ENCODE measurements around the gene CACNA1I. TPM values are rescaled to one million over a fixed set of nuclear protein-coding genes. Genes with fewer than 3 reads are reported as not detected.

Gene CACNA1I
- total RNA-seq, 6 experiments from 2014 or later, result 0.06 TPM; not detected in 5

DNA sequence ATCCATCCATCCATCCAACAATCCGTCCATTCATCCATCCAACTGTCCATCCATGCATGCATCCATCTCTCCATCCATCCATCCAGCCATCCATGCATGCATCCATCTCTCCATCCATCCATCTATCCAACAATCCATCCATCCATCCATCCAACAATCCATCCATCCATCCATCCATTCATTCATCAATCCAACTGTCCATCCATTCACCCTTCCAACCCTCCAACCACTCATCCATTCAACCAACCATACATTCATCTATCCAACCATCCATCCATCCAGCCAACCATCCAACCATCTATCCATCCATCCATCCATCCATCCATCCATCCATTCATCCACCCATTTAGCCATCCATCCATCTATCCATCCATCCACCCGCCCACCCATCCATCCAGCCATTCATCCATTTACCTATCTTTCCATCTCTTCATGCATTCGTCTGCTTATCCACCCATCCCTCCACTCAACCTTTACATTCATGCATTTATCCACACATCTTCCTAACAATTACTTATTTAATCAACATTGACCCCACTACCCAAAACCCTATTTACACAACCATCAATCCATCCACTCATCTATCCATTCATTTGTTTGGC lies 12.6 kb downstream of the CACNA1I start:
- TF ChIP-seq CTCF (IDR thresholded peaks at IDR 0.05), result no peak
- no peak for TF ChIP-seq POLR2A (IDR thresholded peaks at IDR 0.05)
- H3K27ac ChIP-seq, result no peak overlapping the region
- no peak for DNase-seq
- no peaks in the 10 kb centered on the region for H3K4me1 ChIP-seq
- WGBS (ENCODE audit: insufficient coverage, low coverage, low lambda C conversion rate, missing lambda C conversion rate), result 23% methylated on average over 3 of the region's 3 CpGs
- H3K9me3 ChIP-seq, result no peaks in the 10 kb centered on the region
- no peak for ATAC-seq
- H3K27me3 ChIP-seq, result no peaks in the 10 kb centered on the region
- no peak overlapping the region for H3K4me3 ChIP-seq
- no peaks in the 10 kb centered on the region for H3K36me3 ChIP-seq
- intact Hi-C loops (cut with DNase I), result no loop called here

DNA sequence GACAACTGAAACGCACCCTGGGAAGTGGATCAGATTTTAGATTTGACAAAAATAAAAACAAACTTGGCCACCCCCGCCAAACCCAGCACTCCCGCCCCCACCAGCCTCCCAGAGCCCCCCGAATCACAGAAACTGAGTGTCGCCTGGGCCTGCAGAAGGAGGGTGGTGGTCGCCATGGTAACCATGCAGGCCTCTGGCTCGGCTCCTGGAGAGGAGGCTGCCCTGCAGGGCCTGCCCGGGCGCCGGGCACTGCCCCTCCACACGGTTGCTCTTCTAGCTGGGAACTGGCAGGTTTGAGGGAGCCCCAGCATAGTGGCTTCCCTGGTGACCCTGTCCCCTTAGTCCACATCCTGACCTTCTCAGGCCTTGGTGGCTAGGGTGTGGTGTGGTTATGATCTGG lies 19.3 kb downstream of the CACNA1I start:
- Histone ChIP-seq H3K4me1 (no peaks in the 10 kb centered on the region), H3K4me3 (no peak overlapping the region), H3K36me3 (no peaks in the 10 kb centered on the region), H3K27me3 (no peaks in the 10 kb centered on the region), H3K9me3 (no peaks in the 10 kb centered on the region), H3K27ac (no peak overlapping the region)
- intact Hi-C loops (cut with DNase I), result no loop called here
- TF ChIP-seq POLR2A (IDR thresholded peaks at IDR 0.05) (no peak), CTCF (IDR thresholded peaks at IDR 0.05) (no peak)
- DNase-seq (no peak), ATAC-seq (no peak)
- no CpG with 5 or more reads among the region's 11 CpGs for WGBS (ENCODE audit: insufficient coverage, low coverage, low lambda C conversion rate, missing lambda C conversion rate)

GRCh38 chr22:39592081-39593065 lies 21.8 kb downstream of the CACNA1I start:
- no peak overlapping the region for H3K27ac ChIP-seq

More at GRCh38 chr22:39592081-39593065, 21.8 kb downstream of the CACNA1I start:
- Histone ChIP-seq H3K9me3 (no peaks in the 10 kb centered on the region), H3K4me3 (no peak overlapping the region), H3K27me3 (no peaks in the 10 kb centered on the region), H3K36me3 (no peaks in the 10 kb centered on the region), H3K4me1 (no peaks in the 10 kb centered on the region)
- no peak for TF ChIP-seq POLR2A (IDR thresholded peaks at IDR 0.05)
- TF ChIP-seq CTCF (IDR thresholded peaks at IDR 0.05), result no peak
- WGBS (ENCODE audit: insufficient coverage, low coverage, low lambda C conversion rate, missing lambda C conversion rate), result 35% methylated on average over 7 of the region's 32 CpGs
- no peak for ATAC-seq
- DNase-seq, result no peak
- intact Hi-C loops (cut with DNase I), result no loop called here
